ENCODE measurements around the gene DYRK1B. TPM values are rescaled to one million over a fixed set of nuclear protein-coding genes. Genes with fewer than 3 reads are reported as not detected.
A peak's percentile ranks its signal among the peaks of the same experiment; 100 is the strongest.

The DYRK1B gene
- total RNA-seq, 1 donor from 2014 or later, result 54.0 TPM

DNA sequence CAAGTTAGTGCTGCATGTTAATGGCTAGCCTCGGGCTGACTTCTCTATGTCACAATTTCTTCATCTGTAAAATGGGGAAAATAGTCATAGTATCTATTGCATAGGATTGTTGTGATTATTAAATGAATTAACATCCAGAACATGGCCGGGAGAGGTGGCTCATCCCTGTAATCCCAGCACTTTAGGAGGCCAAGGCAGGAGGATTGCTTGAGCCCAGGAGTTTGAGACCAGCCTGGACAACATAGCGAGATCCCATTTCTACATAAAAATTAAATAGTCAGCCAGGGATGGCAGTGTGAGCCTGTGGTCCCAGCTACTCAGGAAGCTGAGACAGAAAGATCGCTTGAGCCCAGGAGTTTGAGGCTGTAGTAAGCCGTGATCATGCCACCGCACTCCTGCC is 34.0 kb upstream of the DYRK1B start:
- peaks cover 4% of the 10 kb centered on the region for H3K36me3 Mint-ChIP-seq
- H3K27ac Mint-ChIP-seq, result no peak overlapping the region
- H3K27me3 Mint-ChIP-seq (ENCODE audit: low read depth), result peaks cover 2% of the 10 kb centered on the region
- H3K4me3 Mint-ChIP-seq, result no peak overlapping the region
- TF ChIP-seq, protein P1, sequence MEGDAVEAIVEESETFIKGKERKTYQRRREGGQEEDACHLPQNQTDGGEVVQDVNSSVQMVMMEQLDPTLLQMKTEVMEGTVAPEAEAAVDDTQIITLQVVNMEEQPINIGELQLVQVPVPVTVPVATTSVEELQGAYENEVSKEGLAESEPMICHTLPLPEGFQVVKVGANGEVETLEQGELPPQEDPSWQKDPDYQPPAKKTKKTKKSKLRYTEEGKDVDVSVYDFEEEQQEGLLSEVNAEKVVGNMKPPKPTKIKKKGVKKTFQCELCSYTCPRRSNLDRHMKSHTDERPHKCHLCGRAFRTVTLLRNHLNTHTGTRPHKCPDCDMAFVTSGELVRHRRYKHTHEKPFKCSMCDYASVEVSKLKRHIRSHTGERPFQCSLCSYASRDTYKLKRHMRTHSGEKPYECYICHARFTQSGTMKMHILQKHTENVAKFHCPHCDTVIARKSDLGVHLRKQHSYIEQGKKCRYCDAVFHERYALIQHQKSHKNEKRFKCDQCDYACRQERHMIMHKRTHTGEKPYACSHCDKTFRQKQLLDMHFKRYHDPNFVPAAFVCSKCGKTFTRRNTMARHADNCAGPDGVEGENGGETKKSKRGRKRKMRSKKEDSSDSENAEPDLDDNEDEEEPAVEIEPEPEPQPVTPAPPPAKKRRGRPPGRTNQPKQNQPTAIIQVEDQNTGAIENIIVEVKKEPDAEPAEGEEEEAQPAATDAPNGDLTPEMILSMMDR (IDR thresholded peaks at IDR 0.05; ENCODE audit: unreplicated experiment), result no peak
- no peak for DNase-seq (ENCODE audit: low spot score in 2 of 2, unreplicated experiment in 2 of 2)
- no peaks in the 10 kb centered on the region for H3K4me1 Mint-ChIP-seq
- H3K9me3 Mint-ChIP-seq, result no peaks in the 10 kb centered on the region

DNA sequence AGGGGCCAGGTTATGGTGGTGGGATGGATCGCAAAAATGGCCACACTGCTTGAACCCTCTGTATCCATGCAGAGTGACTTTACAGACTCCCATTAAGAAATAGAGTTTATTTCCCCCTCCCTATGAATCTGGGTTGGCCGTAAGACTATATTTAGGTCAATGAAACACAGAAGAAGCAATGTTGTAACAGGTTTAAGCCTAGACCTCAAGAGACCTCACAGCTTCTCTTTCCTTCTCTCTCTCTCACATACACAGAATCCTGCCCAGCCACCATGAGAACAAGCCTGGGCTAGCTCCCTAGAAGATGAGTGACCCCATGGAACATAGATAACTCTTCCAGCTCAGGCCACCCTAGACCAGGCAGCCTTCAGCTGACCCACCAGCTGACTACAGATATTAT is 33.2 kb upstream of the DYRK1B start:
- Mint-ChIP-seq H3K36me3 (peaks cover 4% of the 10 kb centered on the region), H3K27me3 (ENCODE audit: low read depth) (peaks cover 2% of the 10 kb centered on the region), H3K4me3 (no peak overlapping the region), H3K27ac (no peak overlapping the region), H3K9me3 (no peaks in the 10 kb centered on the region), H3K4me1 (no peaks in the 10 kb centered on the region)
- no peak for DNase-seq (ENCODE audit: low spot score in 2 of 2, unreplicated experiment in 2 of 2)
- TF ChIP-seq, protein P1 (IDR thresholded peaks at IDR 0.05; ENCODE audit: unreplicated experiment), result no peak

DNA sequence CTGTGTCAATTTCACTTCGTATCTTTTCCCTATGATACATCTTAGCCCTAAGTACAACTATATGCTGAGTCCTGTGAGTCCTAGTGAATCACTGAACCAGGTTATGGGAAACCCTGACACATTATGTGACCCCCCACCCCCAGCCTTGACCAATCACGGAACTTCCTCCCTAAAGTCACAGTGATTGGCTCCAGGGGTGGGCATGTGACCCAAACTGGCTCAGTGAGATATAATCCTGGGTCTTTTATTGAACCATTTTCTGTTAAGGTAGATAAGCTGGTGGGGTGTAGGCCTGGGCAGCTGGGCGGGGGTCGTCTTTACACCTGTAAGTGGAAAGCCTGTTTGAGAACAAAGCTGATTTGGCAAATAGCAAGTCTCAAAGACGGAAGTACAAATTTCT is 32.0 kb upstream of the DYRK1B start:
- Mint-ChIP-seq H3K4me3 (no peak overlapping the region), H3K4me1 (no peaks in the 10 kb centered on the region), H3K36me3 (peaks cover 4% of the 10 kb centered on the region), H3K27me3 (ENCODE audit: low read depth) (peaks cover 2% of the 10 kb centered on the region), H3K9me3 (no peaks in the 10 kb centered on the region), H3K27ac (no peak overlapping the region)
- DNase-seq (ENCODE audit: low spot score in 2 of 2, unreplicated experiment in 2 of 2), result no peak
- TF ChIP-seq, protein P1 (IDR thresholded peaks at IDR 0.05; ENCODE audit: unreplicated experiment), result no peak

DNA sequence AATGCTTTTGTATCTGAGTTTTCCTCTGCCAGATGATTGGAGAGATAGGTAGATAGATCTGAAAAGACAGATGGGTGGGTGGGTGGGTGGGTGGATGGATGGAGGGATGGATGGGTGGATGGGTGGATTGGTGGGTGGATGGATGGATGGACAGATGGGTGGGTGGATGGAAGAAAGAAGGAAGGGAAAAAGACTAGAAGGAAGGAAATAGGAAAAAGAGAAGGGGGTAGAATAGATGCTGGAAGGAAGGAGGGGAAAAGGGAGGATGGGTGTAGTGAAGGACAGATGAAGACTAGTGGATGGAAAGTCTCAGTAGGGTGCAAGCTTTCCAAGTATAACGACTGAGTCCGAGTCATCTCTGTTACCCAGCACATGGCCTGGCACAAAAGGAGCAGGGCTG is 31.2 kb upstream of the DYRK1B start:
- TF ChIP-seq, protein P1 (IDR thresholded peaks at IDR 0.05; ENCODE audit: unreplicated experiment), result no peak
- Mint-ChIP-seq H3K4me3 (no peak overlapping the region), H3K9me3 (no peaks in the 10 kb centered on the region)

DNA sequence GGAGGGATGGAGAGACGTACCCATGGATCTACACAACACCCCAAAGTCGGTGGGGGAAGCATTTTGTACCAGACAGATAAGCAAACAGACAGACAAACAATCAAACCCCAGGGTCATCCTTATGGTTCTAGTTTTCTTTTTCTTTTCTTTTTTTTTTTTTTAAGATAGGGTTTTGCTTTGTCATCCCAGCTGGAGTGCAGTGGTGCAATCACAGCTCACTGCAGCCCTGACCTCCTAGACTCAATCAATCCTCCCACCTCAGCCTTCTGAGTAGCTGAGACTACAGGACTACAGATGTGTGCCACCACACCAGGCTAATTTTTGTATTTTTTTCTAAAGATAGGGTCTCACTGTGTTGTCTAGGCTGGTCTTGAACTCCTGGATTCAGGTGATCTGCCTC is 30.2 kb upstream of the DYRK1B start:
- TF ChIP-seq, protein P1 (IDR thresholded peaks at IDR 0.05; ENCODE audit: unreplicated experiment), result no peak
- no peak overlapping the region for H3K27ac Mint-ChIP-seq
- peaks cover 4% of the 10 kb centered on the region for H3K36me3 Mint-ChIP-seq
- no peak for DNase-seq (ENCODE audit: low spot score in 2 of 2, unreplicated experiment in 2 of 2)
- no peak overlapping the region for H3K4me3 Mint-ChIP-seq
- no peaks in the 10 kb centered on the region for H3K9me3 Mint-ChIP-seq
- no peaks in the 10 kb centered on the region for H3K4me1 Mint-ChIP-seq
- peaks cover 2% of the 10 kb centered on the region for H3K27me3 Mint-ChIP-seq (ENCODE audit: low read depth)

More for the DNA sequence above, 31.2 kb upstream of the DYRK1B start:
- Mint-ChIP-seq H3K4me1 (no peaks in the 10 kb centered on the region), H3K27me3 (ENCODE audit: low read depth) (peaks cover 2% of the 10 kb centered on the region), H3K36me3 (peaks cover 4% of the 10 kb centered on the region), H3K27ac (no peak overlapping the region)
- no peak for DNase-seq (ENCODE audit: low spot score in 2 of 2, unreplicated experiment in 2 of 2)

DNA sequence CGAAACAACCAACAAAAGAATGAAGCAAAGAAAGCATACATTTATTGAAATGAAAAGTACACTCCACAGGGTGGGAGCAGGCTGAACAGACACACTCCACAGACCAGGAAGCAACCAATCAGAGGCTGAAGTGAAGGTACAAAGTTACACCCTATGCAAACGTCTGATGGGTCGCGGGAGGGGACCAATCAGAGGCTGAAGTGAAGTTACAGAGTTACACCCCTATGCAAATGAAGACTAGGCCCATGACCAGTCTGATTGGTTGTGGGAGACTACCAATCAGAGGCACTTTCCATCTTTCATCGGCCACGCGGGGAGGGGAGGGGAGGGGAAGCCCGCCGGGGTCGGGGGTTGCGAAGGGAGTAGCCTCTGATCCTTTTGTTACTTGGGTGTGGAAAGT is 24.6 kb upstream of the DYRK1B start:
- Mint-ChIP-seq H3K27ac (peak overlapping the region; percentile 58), H3K9me3 (peaks cover 7% of the 10 kb centered on the region), H3K27me3 (ENCODE audit: low read depth) (peaks cover 6% of the 10 kb centered on the region), H3K4me1 (no peaks in the 10 kb centered on the region), H3K36me3 (no peaks in the 10 kb centered on the region), H3K4me3 (peak overlapping the region; percentile 36)
- DNase-seq (ENCODE audit: low spot score in 2 of 2, unreplicated experiment in 2 of 2), result no peak
- TF ChIP-seq, protein P1 (IDR thresholded peaks at IDR 0.05; ENCODE audit: unreplicated experiment), result no peak

All from mesothelial cell of epicardium (in vitro differentiated cells).